OCI-LY1 (cell line): ENCODE results near the gene THRAP3.

ENCODE experiments used
- EZH2 ChIP-seq: fragments of 200-600 bp; sonication (generic), shearing (Covaris generic); IDR thresholded peaks from 2 replicates; pipeline ENCODE4 v1.8.0; 2017; ENCODE audit warnings: borderline replicate concordance, mixed run types, mild to moderate bottlenecking, antibody characterized with exemption, low read length, moderate library complexity, mixed read lengths
- TF ChIP-seq, protein P1 (sequence below): fragments of 200-600 bp; sonication (generic), shearing (Covaris generic); IDR thresholded peaks from 2 replicates; pipeline ENCODE4 v1.5.1; 2017; ENCODE audit warnings: mild to moderate bottlenecking, antibody characterized with exemption, low read length, moderate library complexity, mixed read lengths

DNA sequence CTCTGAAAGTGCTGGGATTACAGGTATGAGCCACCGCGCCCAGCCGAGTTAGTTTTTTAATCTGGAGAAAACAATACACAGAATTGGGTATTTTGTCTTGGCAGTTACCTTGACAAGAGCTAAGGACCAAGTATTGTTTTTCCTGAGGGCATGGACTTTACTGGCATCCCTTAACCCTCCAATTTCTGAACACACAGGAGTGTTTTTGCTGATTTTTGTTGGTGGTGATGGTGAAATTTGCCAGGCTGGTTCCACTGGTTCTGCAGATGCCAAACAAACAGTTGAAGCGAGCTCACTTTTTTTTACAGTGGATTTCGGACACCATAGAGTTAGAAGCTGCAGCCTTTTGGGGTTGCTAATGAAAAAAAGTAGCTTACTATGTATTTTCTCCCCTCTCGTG, 44.7 kb downstream of the THRAP3 start:
- TF ChIP-seq, protein P1, sequence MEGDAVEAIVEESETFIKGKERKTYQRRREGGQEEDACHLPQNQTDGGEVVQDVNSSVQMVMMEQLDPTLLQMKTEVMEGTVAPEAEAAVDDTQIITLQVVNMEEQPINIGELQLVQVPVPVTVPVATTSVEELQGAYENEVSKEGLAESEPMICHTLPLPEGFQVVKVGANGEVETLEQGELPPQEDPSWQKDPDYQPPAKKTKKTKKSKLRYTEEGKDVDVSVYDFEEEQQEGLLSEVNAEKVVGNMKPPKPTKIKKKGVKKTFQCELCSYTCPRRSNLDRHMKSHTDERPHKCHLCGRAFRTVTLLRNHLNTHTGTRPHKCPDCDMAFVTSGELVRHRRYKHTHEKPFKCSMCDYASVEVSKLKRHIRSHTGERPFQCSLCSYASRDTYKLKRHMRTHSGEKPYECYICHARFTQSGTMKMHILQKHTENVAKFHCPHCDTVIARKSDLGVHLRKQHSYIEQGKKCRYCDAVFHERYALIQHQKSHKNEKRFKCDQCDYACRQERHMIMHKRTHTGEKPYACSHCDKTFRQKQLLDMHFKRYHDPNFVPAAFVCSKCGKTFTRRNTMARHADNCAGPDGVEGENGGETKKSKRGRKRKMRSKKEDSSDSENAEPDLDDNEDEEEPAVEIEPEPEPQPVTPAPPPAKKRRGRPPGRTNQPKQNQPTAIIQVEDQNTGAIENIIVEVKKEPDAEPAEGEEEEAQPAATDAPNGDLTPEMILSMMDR = no peak
- TF ChIP-seq EZH2 = no peak
